ENCODE results near the gene SEPTIN2.

The SEPTIN2 gene

DNA sequence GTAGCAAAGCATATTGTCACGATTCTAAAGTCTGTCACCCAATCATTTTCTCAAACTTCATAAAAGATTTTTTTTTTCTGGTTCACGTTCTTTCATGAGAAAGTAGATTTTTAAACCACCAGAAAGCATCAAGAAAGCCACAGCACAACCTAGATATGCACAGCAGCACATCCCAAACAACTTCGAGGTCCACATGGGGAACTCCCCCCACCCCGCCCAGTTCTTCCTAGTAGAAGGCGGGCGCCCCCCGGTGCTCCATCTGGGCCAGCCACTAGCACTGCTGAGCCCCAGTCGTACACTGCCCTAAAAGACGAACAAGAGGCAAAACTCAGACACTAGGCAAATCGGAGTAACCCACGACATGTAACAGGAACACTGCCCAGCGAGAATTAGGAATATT, 15.7 kb upstream of the SEPTIN2 start:
- peaks cover 18% of the 10 kb centered on the region for H3K4me1 Mint-ChIP-seq
- TF ChIP-seq, protein P1, sequence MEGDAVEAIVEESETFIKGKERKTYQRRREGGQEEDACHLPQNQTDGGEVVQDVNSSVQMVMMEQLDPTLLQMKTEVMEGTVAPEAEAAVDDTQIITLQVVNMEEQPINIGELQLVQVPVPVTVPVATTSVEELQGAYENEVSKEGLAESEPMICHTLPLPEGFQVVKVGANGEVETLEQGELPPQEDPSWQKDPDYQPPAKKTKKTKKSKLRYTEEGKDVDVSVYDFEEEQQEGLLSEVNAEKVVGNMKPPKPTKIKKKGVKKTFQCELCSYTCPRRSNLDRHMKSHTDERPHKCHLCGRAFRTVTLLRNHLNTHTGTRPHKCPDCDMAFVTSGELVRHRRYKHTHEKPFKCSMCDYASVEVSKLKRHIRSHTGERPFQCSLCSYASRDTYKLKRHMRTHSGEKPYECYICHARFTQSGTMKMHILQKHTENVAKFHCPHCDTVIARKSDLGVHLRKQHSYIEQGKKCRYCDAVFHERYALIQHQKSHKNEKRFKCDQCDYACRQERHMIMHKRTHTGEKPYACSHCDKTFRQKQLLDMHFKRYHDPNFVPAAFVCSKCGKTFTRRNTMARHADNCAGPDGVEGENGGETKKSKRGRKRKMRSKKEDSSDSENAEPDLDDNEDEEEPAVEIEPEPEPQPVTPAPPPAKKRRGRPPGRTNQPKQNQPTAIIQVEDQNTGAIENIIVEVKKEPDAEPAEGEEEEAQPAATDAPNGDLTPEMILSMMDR (IDR thresholded peaks at IDR 0.05; ENCODE audit: unreplicated experiment in 3 of 3), result no peak
- H3K27ac Mint-ChIP-seq, result no peak overlapping the region
- no peak overlapping the region for H3K4me3 Mint-ChIP-seq
- peaks cover 5% of the 10 kb centered on the region for H3K9me3 Mint-ChIP-seq
- no peaks in the 10 kb centered on the region for H3K27me3 Mint-ChIP-seq (ENCODE audit: low read depth)
- H3K36me3 Mint-ChIP-seq (ENCODE audit: low read depth), result peaks cover 31% of the 10 kb centered on the region

DNA sequence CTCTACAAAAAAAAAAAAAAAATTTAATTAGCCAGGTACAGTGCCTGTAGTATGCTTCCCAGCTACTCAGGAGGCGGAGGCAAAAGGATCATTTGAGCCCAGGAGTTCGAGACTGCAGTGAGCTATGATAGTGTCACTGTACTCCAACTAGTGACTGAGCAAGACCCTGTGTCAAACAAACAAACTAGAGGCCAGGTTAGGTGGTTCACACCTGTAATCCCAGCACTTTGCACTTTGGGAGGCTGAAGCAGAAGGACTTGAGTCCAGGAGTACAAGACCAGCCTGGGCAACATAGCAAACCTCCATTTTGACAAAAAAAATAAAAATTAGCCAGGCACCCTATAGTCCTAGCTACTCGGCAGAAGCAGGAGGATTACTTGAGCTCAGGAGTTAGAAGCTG, 13.6 kb upstream of the SEPTIN2 start:
- TF ChIP-seq, protein P1 (IDR thresholded peaks at IDR 0.05; ENCODE audit: unreplicated experiment in 3 of 3), result no peak
- Mint-ChIP-seq H3K27ac (no peak overlapping the region), H3K27me3 (ENCODE audit: low read depth) (no peaks in the 10 kb centered on the region), H3K36me3 (ENCODE audit: low read depth) (peaks cover 11% of the 10 kb centered on the region), H3K4me1 (peaks cover 19% of the 10 kb centered on the region), H3K9me3 (no peaks in the 10 kb centered on the region), H3K4me3 (no peak overlapping the region)

DNA sequence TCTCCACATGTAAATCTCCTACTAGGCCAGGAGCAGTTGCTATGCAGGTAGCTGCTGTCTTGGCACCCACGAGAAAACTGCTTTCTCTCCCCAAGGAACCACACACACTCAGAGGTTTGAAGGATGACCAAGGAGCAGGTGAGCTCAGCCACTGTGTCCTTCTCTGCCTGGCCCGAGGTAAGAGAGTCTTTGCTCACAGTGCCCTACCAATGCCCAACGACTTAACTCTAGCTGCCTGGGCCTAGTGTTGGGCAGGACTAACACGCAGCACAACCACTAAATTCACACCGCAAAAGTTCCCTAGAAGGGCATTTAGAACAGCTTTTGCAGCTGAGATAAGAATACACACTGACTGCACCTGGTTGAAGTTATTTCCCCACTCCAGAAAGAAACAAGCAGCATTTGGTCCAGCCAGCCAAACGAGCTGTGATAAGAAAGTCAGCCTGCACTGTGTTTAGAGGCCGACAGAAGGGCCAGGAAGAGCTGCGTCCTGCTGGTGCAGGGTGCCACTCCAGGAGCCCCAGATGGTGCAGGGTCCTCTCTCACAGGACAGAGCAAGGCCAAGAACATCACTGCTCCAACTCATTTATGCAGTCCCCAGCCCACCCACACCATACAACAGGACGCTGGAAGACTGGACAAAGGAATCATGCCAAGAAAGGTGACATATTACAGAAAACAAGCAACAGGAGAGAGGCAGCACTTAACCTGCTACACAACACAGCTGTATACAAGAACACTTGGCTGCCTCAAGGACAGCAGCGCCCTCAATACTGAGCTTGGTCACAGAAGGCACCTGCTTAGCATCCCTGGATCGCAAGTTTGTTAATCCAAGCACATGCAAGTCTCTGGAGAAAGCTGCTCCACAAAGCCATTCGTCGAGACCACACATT, 12.7 kb upstream of the SEPTIN2 start:
- peaks cover 24% of the 10 kb centered on the region for H3K4me1 Mint-ChIP-seq
- H3K27ac Mint-ChIP-seq, result peak overlapping the region in 1 of 3 experiments; percentile 25
- H3K4me3 Mint-ChIP-seq, result no peak overlapping the region
- H3K9me3 Mint-ChIP-seq, result no peaks in the 10 kb centered on the region
- peaks cover 6% of the 10 kb centered on the region for H3K36me3 Mint-ChIP-seq (ENCODE audit: low read depth)
- TF ChIP-seq, protein P1 (IDR thresholded peaks at IDR 0.05; ENCODE audit: unreplicated experiment in 3 of 3), result no peak
- H3K27me3 Mint-ChIP-seq (ENCODE audit: low read depth), result no peaks in the 10 kb centered on the region

GRCh38 chr2:241304039-241304670, 11.6 kb upstream of the SEPTIN2 start:
- Mint-ChIP-seq H3K9me3 (no peaks in the 10 kb centered on the region), H3K27ac (peak overlapping the region; percentile 20 to 65 (median 28))

DNA sequence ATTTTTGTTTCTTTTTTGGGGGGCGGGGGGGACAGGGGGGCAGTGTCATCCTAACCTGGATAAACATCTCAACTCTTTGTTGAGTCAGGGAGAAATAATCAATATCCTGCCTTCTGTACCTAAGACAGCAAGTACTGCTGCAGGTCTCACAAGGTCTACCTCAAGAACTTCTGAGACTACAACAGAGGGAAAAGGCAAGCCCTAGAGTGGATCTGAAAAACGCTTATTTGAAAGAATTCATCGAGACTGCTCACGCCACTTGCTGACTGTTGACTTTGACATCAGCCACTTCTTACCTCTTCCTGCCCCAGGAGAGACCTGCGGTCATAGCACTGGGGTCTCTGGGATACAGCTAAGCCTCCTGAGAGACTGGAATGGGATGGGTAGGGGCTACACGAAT, 8.7 kb upstream of the SEPTIN2 start:
- Mint-ChIP-seq H3K9me3 (no peaks in the 10 kb centered on the region), H3K27me3 (ENCODE audit: low read depth) (no peaks in the 10 kb centered on the region), H3K4me3 (no peak overlapping the region), H3K27ac (no peak overlapping the region), H3K36me3 (ENCODE audit: low read depth) (peaks cover 5% of the 10 kb centered on the region), H3K4me1 (peaks cover 47% of the 10 kb centered on the region)
- TF ChIP-seq, protein P1 (IDR thresholded peaks at IDR 0.05; ENCODE audit: unreplicated experiment in 3 of 3), result no peak

More at GRCh38 chr2:241304039-241304670, 11.6 kb upstream of the SEPTIN2 start:
- Mint-ChIP-seq H3K4me3 (no peak overlapping the region), H3K36me3 (ENCODE audit: low read depth) (peaks cover 4% of the 10 kb centered on the region), H3K27me3 (ENCODE audit: low read depth) (no peaks in the 10 kb centered on the region), H3K4me1 (peaks cover 32% of the 10 kb centered on the region)
- TF ChIP-seq, protein P1 (IDR thresholded peaks at IDR 0.05; ENCODE audit: unreplicated experiment in 3 of 3), result no peak
